ENCODE results near the gene CD68.

- TF ChIP-seq CTCF (IDR thresholded peaks at IDR 0.05; ENCODE audit: poor library complexity) (no peak), EZH2phosphoT487 (IDR thresholded peaks at IDR 0.05; ENCODE audit: low read depth, severe bottlenecking, unreplicated experiment) (no peak)
Observed at GRCh38 chr17:7541074-7541621, 38.3 kb upstream of the CD68 start.
